ENCODE measurements around the gene POLR3K. TPM values are rescaled to one million over a fixed set of nuclear protein-coding genes. Genes with fewer than 3 reads are reported as not detected.

The POLR3K gene
- total RNA-seq, 1 experiment from 2014 or later: 22.7 TPM

GRCh38 chr16:100989-101388 is 47.6 kb upstream of the POLR3K start:
- TF ChIP-seq YY1 (IDR thresholded peaks at IDR 0.05; ENCODE audit: extremely low read depth, insufficient replicate concordance, low read depth, low read length) (no peak), CTCF (IDR thresholded peaks at IDR 0.05 in 2 of 3, conservative IDR thresholded peaks at IDR 0.05 in 1 of 3; ENCODE audit: borderline replicate concordance in 1 of 3, insufficient read depth in 1 of 3, low read depth in 2 of 3, low read length in 2 of 3) (no peak), FOSL1 (IDR thresholded peaks at IDR 0.05; ENCODE audit: low read depth) (no peak), RAD21 (IDR thresholded peaks at IDR 0.05; ENCODE audit: low read depth) (no peak), POLR2A (IDR thresholded peaks at IDR 0.05; ENCODE audit: borderline replicate concordance, extremely low read depth, insufficient read depth, insufficient read length) (no peak), EZH2 (IDR thresholded peaks at IDR 0.05) (no peak), CBX3 (IDR thresholded peaks at IDR 0.05; ENCODE audit: low read depth) (no peak), TCF7L2 (IDR thresholded peaks at IDR 0.05; ENCODE audit: borderline replicate concordance, extremely low read depth, insufficient read depth, insufficient read length) (no peak), JUND (IDR thresholded peaks at IDR 0.05) (no peak), ZNF274 (IDR thresholded peaks at IDR 0.05; ENCODE audit: low read depth, low read length) (no peak), EGR1 (IDR thresholded peaks at IDR 0.05; ENCODE audit: low read depth) (no peak), POLR2AphosphoS5 (IDR thresholded peaks at IDR 0.05; ENCODE audit: low read depth, low read length) (no peak), SIN3A (IDR thresholded peaks at IDR 0.05; ENCODE audit: low read depth) (no peak), CEBPB (IDR thresholded peaks at IDR 0.05; ENCODE audit: low read depth) (no peak)
- Histone ChIP-seq H4K20me1 (ENCODE audit: insufficient read depth) (no peaks in the 10 kb centered on the region), H3K79me2 (ENCODE audit: insufficient read depth, low read length) (no peaks in the 10 kb centered on the region), H3K36me3 (ENCODE audit: control insufficient read depth in 1 of 2, insufficient read depth in 2 of 2, low read length in 2 of 2) (no peaks in the 10 kb centered on the region; a peak in 2 of 4 replicates), H3K27ac (ENCODE audit: low read depth, low read length) (no peak overlapping the region), H3K27me3 (ENCODE audit: insufficient read depth, low read length) (no peaks in the 10 kb centered on the region), H2AFZ (ENCODE audit: low read depth, low read length, poor library complexity, severe bottlenecking) (no peak overlapping the region), H3K9ac (ENCODE audit: low read length) (no peak overlapping the region), H3K4me3 (replicated peaks in 1 of 2; ENCODE audit: low read depth in 1 of 2, low read length in 2 of 2) (no peak overlapping the region), H3K4me2 (ENCODE audit: low read length) (no peak overlapping the region), H3K9me2 (ENCODE audit: insufficient read depth) (no peaks in the 10 kb centered on the region), H3K4me1 (ENCODE audit: control insufficient read depth in 1 of 2, insufficient read depth in 2 of 2, low read length in 2 of 2) (no peaks in the 10 kb centered on the region), H3K9me3 (ENCODE audit: control insufficient read depth in 1 of 2, insufficient read depth in 1 of 2, low read depth in 1 of 2, low read length in 2 of 2) (no peaks in the 10 kb centered on the region)
- ChIA-PET POLR2A (no interaction called here), CTCF (no interaction called here), RAD21 (ENCODE audit: low non-redundant PET in 1 of 2, low total read pairs in 2 of 2, uncharacterized antibody in 2 of 2, unreplicated experiment in 2 of 2) (no interaction called here)
- no TSS peak for BruUV-seq (replicated peaks)
- intact Hi-C loops (cut with micrococcal nuclease): no loop called here
- DNase-seq (ENCODE audit: low read depth, low spot score) (no peak), ATAC-seq (no peak)
